Panc1 (cell line): ENCODE measurements around the gene CITED2. TPM values are rescaled to one million over a fixed set of nuclear protein-coding genes. Genes with fewer than 3 reads are reported as not detected.

Experiments used
- ATAC-seq: fragments of 200-7000 bp; cut with Tn5 transposase; 2 replicates; pipeline ENCODE4 v1.9.1; 2020; ENCODE audit warnings: mild to moderate bottlenecking, moderate library complexity
- Bru-seq: library from RNA; stranded (reverse); fragments of 400-500 nt; gene quantifications from one replicate; lab custom pipeline; 2021; lab: Mats Ljungman, UMichigan
- BruChase-seq, 2 experiments: library from RNA; stranded (reverse); fragments of 400-500 nt; gene quantifications; one replicate each; lab custom pipeline; 2021; lab: Mats Ljungman, UMichigan
- BruUV-seq: library from RNA; stranded (reverse); fragments of 400-500 nt; replicated peaks from 2 replicates; lab custom pipeline; 2021; lab: Mats Ljungman, UMichigan
- CTCF ChIA-PET: fragments of 300-600 bp; sonication (Branson Sonifier 250); formaldehyde crosslinking; loops from one replicate; lab custom pipeline; 2022; ENCODE audit warnings: antibody characterized with exemption; lab: Charles Lee
- POLR2A ChIA-PET: fragments of 300-600 bp; sonication (Branson Sonifier 250); formaldehyde crosslinking; loops from one replicate; lab custom pipeline; 2022; ENCODE audit warnings: antibody characterized with exemption; lab: Charles Lee
- DNase-seq: peaks from one replicate; pipeline ENCODE4 v3.0.0-alpha.2; 2010; ENCODE audit warnings: low read depth, low spot score
- H3K27ac ChIP-seq: 2 replicates; pipeline ENCODE4 v1.5.1; 2011; ENCODE audit warnings: mild to moderate bottlenecking, low read length, inconsistent platforms
- H3K27me3 ChIP-seq: fragments of 200-500 bp; sonication (Bioruptor generic); 2 replicates; pipeline ENCODE4 v1.6.0; 2014; ENCODE audit warnings: low read length, inconsistent platforms; ENCODE audit not compliant: control insufficient read depth, insufficient read depth
- H3K36me3 ChIP-seq: fragments of 200-500 bp; sonication (Bioruptor generic); 2 replicates; pipeline ENCODE4 v1.5.1; 2014; ENCODE audit warnings: inconsistent platforms, mild to moderate bottlenecking, low read length, moderate library complexity; ENCODE audit not compliant: control insufficient read depth, insufficient read depth
- H3K4me1 ChIP-seq: 2 replicates; pipeline ENCODE4 v1.5.1; 2011; ENCODE audit warnings: inconsistent platforms, mild to moderate bottlenecking, low read length, moderate library complexity; ENCODE audit not compliant: control insufficient read depth, insufficient read depth
- H3K4me3 ChIP-seq, 2 experiments: 2 replicates each; pipeline ENCODE4 v1.5.1; 2011 to 2012; ENCODE audit warnings: low read depth in 2 of 2, low read length in 2 of 2, mild to moderate bottlenecking in 2 of 2, inconsistent platforms in 1 of 2, moderate library complexity in 1 of 2
- H3K9me3 ChIP-seq: fragments of 200-500 bp; sonication (Bioruptor generic); 2 replicates; pipeline ENCODE4 v1.5.1; 2014; ENCODE audit warnings: low read depth, mild to moderate bottlenecking, inconsistent platforms, low read length, moderate library complexity; ENCODE audit not compliant: control insufficient read depth, insufficient read depth
- CTCF ChIP-seq: fragments of 450-650 bp; IDR thresholded peaks from 2 replicates; pipeline ENCODE4 v1.5.1; 2017; ENCODE audit warnings: mild to moderate bottlenecking
- POLR2AphosphoS5 ChIP-seq: IDR thresholded peaks from 2 replicates; pipeline ENCODE4 v1.6.1; 2012; ENCODE audit warnings: mild to moderate bottlenecking, low read depth, low read length, moderate library complexity
- REST ChIP-seq, 2 experiments: IDR thresholded peaks; 2 replicates each; pipeline ENCODE4 v1.6.1; 2011 to 2012; ENCODE audit warnings: low read depth in 2 of 2, control low read depth in 1 of 2, low read length in 1 of 2, mild to moderate bottlenecking in 1 of 2, moderate library complexity in 1 of 2; ENCODE audit not compliant: insufficient read depth in 1 of 2
- SIN3A ChIP-seq: IDR thresholded peaks from 2 replicates; pipeline ENCODE4 v1.6.1; 2012; ENCODE audit warnings: low read depth, mild to moderate bottlenecking, low read length, moderate library complexity, borderline replicate concordance; ENCODE audit not compliant: insufficient read depth
- TCF7L2 ChIP-seq: IDR thresholded peaks from 2 replicates; pipeline ENCODE4 v1.6.1; 2011; ENCODE audit warnings: mild to moderate bottlenecking, low read depth, low read length, inconsistent platforms
- in situ Hi-C: cut with HindIII; loops from 2 replicates; pipeline ENCODE4 v1.10.0; 2016; ENCODE audit warnings: low sequenced_read_pairs, low pct_unique_long_range_greater_than_20kb
- intact Hi-C: fragments of 100-400 bp; cut with micrococcal nuclease; formaldehyde crosslinking; loops from one replicate; pipeline ENCODE4 v1.10.0; 2022; ENCODE audit not compliant: unreplicated experiment
- long read RNA-seq: library from polyadenylated mRNA; unstranded; transcript quantifications from one replicate; pipeline ENCODE4 v2.0.0, GENCODE V29; 2021; ENCODE audit not compliant: unreplicated experiment
- polyA plus RNA-seq: library from polyadenylated mRNA; unstranded; fragments of >200 nt; gene quantifications from one replicate; pipeline ENCODE4 v1.2.1, GENCODE V29; 2012; ENCODE audit warnings: missing spikeins; ENCODE audit not compliant: insufficient read length
- total RNA-seq: library from RNA; stranded (reverse); gene quantifications from one replicate; pipeline ENCODE4 v1.2.1, GENCODE V29; 2021; ENCODE audit not compliant: unreplicated experiment

The CITED2 gene
- total RNA-seq (210 TPM), Bru-seq, nascent RNA (percentile 98 among the genes with signal in this experiment), BruChase-seq, experiment 1, labeled RNA remaining after a 2-hour chase (percentile 99 among the genes with signal in this experiment), BruChase-seq, experiment 2, labeled RNA remaining after a 6-hour chase (percentile 85 among the genes with signal in this experiment)
- polyA plus RNA-seq, result 385 TPM
- long read RNA-seq, transcript CITED2-201 (2 exons, 2,354 nt), result major isoform, 10 of 19 reads
- long read RNA-seq, partial matches to known transcripts, result 0 of 19 reads
- long read RNA-seq, other reads (novel, unspliced or antisense), result 9 of 19 reads

- Histone ChIP-seq H3K27me3 (no peaks in the 10 kb centered on the region), H3K27ac (peak within 1 kb of the TSS; percentile 99), H3K9me3 (no peaks in the 10 kb centered on the region), H3K4me1 (peaks cover 36% of the 10 kb centered on the region), H3K4me3 (peak within 1 kb of the TSS; percentile 88 to 97), H3K36me3 (peaks cover 14% of the 10 kb centered on the region)
- in situ Hi-C loops (no loop called here), intact Hi-C loops (loop anchor here (5.0 to 10.0 kb wide), 5 partner anchors 160 to 610 kb away; no protein-coding TSS in a partner anchor)
- TF ChIP-seq TCF7L2, result no peak
- TF ChIP-seq CTCF, result no peak
- 0 out of 2 replicates have a peak, but pooled peaks have one; percentile 49 for TF ChIP-seq SIN3A
- TF ChIP-seq REST (IDR thresholded peaks at IDR 0.05; ENCODE audit: insufficient read depth in 1 of 2, low read depth in 2 of 2, low read length in 1 of 2), result peak in 1 of 2 experiments; percentile 63; a peak in 1 of 4 replicates
- peak; percentile 99 for TF ChIP-seq POLR2AphosphoS5
- ATAC-seq, result peak; percentile 77
- ChIA-PET CTCF (interaction anchor here (0.6 to 1.7 kb wide), 5 partner anchors 10 to 508 kb away, joined by 3 to 4 read pairs (median 3); no protein-coding TSS in a partner anchor), POLR2A (interaction anchor here (0.5 to 2.4 kb wide), 22 partner anchors 9 to 669 kb away, joined by 3 to 23 read pairs (median 4); no protein-coding TSS in a partner anchor)
- DNase-seq, result peak; percentile 76
- no TSS peak for BruUV-seq
Observed at GRCh38 chr6:139374357-139375225, at the start of gene CITED2. CITED2 (minus strand) TSS chr6:139374648; CDS start chr6:139373944, 704 bp downstream.

- Histone ChIP-seq H3K36me3 (no peaks in the 10 kb centered on the region), H3K27ac (no peak overlapping the region), H3K27me3 (no peaks in the 10 kb centered on the region), H3K4me1 (peaks cover 5% of the 10 kb centered on the region; the same call in 1 of the 2 replicates), H3K9me3 (no peaks in the 10 kb centered on the region), H3K4me3 (no peak overlapping the region)
- intact Hi-C loops (no loop called here), in situ Hi-C loops (no loop called here)
- no TSS peak for BruUV-seq
- POLR2A ChIA-PET, result no interaction called here
- TF ChIP-seq CTCF (no peak), SIN3A (no peak), POLR2AphosphoS5 (no peak), TCF7L2 (no peak), REST (IDR thresholded peaks at IDR 0.05; ENCODE audit: insufficient read depth in 1 of 2, low read depth in 2 of 2, low read length in 1 of 2) (no peak)
- no peak for DNase-seq
- ATAC-seq, result no peak
- CTCF ChIA-PET, result no interaction called here
Observed at GRCh38 chr6:139423037-139423703, 48.7 kb upstream of the CITED2 start.
